GM19099 (cell line): ENCODE measurements around the gene ADGRB3.

Experiments used
- POLR2A ChIP-seq: IDR thresholded peaks from 3 replicates; pipeline ENCODE4 v1.6.1; 2011; ENCODE audit warnings: low read depth; ENCODE audit not compliant: insufficient read length; ENCODE audit errors: extremely low read depth

ADGRB3 gene

DNA sequence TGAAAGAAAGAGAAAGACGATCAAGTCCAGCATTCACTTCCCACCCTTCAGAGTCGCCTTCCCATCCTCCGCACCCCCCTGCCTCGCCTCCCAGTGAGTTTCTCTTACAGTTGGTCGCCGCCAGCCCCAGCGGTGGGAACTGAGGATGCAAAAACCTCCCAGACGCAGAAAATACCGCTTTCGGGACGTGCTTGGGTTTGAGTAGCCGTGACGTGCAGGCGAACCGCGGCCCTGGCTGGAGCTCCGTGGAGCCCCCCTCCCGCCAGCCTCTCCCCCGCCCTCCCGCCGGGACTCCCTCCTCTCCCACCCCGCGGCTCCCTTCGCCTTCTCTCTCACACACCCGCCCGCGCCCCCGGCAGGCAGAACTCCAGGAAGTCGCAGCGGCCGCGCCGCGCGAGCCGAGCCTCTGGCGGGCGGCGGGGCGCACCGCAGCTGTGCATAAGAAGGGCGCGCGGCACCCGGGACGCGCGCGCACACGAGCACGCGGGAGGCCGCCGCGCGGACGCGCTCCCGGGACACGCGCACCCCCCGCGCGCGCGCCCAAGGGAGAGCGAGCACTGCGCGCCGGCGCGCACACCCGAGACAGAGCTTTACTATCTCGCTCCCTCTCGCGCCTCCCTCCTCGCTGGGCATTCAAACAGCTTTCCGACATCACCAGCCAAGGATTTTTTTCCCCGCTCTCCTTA, at the start of gene ADGRB3:
Gene ADGRB3, plus strand, starts transcription at position 557 of the 686 bp plus-strand sequence. CDS start 3,394 bp downstream, outside the sequence.
- TF ChIP-seq POLR2A: no peak

DNA sequence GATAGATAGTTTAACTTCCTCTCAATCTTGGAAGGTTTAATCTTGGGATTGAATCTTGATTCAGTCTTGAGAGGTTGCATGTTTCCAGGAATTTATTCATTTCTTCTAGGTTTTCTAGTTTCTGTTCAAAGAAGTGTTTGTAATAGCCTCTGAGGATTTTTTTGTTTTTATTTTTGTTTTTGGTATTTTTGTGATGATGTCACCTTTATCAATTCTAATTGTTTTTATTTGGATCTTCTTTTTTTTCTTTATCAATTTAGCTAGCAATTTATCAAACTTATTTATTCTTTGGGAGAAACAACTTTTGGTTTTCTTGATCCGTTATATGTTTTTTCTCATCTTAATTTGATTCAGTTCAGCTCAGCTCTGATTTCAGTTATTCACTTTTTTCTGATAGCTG, 41.5 kb upstream of the ADGRB3 start:
- TF ChIP-seq POLR2A: no peak

DNA sequence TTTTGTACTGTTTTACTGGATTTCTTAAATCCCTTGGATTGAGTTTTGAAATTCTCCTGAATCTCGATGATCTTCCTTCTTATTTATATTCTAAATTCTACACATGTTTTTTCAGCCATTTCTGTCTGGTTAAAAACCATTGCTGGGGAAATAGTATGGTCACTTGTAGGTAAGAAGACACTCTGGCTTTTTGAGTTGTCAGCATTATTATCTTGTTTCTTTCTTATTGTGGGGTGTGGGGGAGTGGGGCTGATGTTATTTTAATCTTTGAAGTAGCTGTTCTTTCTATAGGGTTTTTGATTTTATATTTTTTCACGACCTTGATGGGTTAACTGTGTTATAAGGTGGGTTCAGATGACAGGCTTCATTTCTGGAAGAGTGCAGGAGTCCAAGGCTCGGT, 37.4 kb upstream of the ADGRB3 start:
- no peak for TF ChIP-seq POLR2A

DNA sequence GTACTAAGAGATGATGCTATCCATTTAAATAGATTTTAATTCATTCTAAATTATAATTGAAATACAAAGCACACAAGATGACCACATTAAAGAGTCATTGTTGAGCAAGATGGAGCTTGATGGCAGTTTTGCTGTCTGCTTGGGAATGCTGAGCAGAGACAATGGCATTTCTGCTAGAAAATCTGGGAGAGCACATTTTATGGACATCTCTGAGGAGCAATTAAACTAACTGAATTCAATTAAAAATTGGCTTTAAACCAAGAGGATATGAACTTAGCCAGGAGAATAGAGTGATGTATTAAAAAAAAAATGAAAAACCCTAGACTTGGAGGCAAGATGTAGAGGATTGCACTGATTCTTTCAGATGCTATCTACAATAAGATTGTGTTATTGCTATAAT, 19.1 kb upstream of the ADGRB3 start:
- TF ChIP-seq POLR2A: no peak

DNA sequence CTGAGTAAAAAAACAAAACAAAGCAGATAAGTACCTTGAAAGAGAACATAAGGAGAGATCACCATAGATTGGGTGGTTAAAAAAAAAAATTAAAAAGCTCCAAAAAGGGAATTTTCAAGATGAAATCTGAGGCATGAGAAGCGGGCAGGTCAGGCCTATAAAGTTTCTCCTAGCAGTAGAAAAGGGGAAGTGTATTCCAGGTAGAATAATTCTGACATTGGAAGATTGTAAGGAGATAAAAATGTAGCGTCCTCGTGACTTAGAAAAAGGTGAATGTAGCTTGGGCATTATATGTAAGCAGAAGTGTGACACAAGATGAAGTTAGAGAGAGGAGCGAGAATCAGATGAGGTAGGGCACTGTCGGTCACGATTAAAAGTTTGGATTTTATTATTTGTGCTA, 9.1 kb upstream of the ADGRB3 start:
- no peak for TF ChIP-seq POLR2A

DNA sequence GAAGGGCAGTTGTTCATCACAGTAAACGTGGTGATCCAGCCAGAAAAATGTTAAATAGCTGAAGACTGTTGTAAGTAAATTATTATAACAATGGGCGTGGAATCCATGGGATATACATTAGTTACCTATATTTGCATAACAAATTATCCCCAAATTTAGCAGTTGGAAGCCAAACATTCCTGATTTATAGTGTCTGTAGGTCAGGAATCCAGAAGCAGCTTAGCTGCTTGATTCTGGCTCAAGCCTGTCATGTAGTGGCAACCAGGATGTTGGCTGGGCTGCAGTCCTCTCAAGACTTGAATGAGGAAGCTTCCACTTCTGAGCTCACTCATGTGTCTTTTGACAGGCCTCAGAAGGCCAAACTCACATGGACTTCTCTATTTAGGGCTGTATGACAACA, 6.9 kb upstream of the ADGRB3 start:
- TF ChIP-seq POLR2A: no peak

DNA sequence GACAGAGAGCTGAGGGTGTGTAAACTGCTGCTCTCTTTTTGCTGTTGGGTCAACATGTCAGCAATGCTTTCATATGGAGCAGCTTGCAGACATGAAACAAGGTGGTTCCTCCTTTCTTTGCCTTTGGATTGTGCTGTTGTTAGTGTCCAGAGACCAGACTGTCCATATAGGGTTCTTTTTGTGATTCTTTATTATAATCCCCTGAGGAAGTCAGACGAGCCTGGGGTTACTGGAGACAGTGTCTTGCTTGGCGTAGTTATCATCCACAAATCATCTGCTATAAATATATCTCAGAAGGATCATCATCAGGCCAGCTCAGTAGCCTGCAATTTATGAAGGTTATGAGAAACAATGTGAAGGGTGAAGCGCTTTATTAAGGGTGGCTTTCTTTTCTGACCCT, 2.3 kb upstream of the ADGRB3 start:
- TF ChIP-seq POLR2A: no peak

DNA sequence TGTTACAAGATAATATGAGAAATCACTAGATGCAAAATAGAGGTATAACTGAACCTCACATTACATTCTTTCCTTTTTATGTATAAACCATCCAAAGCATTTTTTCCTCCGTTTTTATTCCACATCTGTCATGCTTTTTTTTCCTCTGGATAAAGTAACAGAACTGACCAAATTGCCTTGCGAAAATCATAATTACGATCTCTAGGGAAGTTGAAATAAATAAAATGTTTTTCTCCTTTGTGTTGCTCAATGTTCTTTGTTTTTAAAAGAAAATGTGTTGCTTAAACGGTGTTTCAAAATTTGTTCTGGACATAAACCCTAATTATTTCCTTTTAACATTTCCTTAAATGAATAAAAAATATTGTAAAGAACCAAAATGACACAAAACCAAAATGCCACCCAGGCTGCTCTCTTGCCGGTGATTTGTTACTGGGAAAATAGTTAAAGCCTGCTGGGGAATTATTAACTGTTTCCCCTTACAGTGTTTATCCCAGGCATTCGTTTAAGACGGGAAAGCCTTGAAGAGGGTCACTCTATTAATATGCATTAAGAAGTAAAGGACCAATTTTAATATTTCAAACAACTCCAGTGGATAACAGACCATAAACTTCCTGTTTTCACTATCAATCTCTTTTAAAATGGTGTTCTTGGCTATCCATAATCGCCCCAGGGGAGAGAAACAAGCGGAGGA, 1.7 kb upstream of the ADGRB3 start:
- TF ChIP-seq POLR2A: no peak

DNA sequence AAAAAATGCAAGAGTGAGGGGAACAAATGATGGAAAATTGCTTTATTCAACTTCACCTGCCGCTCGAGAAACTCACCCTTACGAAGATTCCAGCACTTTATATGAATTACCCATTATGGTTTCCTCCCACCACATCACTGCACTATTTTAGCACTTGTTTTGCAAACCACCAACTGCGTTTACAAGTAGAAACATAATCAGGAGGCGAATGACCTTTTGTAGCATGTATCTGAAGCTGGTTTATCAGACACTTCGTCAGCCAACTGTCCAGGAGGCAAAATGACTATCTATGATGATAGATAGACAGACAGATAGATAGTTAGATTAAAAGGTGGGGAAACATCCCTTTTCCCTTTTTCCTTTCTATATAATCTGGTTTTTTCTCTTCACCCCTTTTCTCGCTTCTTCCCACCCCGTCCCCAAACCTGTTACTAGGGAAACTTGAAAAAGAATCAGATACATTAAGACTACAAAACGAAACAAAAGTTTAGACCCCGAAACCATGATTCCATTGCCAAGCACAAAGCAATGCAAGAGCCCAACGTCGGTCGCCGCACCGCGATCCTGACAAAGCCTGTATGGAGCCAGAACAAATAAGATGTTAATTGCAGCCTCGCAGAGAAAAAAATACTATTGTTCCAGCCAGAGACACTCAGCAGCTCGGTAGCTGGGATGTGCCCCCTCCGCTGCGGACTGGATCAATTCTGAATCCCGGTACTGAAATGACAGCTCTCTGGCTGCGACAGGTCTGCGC, 933 bp upstream of the ADGRB3 start:
- TF ChIP-seq POLR2A: no peak

DNA sequence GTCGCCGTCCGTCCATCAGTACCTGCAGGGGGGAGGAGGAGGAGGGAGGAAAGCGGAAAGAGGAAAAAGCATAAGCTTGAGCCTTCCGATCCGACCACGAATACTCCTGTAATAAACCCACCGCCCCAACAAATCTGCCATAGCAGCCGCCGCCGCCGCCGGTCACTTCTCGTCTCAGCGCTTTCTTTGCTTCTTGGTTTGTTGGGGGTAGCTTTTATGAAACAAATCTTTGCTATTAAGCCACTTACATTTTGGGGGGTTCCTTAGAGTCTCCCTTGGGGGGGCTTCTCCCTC, 277 bp downstream of the ADGRB3 start:
- TF ChIP-seq POLR2A: no peak

DNA sequence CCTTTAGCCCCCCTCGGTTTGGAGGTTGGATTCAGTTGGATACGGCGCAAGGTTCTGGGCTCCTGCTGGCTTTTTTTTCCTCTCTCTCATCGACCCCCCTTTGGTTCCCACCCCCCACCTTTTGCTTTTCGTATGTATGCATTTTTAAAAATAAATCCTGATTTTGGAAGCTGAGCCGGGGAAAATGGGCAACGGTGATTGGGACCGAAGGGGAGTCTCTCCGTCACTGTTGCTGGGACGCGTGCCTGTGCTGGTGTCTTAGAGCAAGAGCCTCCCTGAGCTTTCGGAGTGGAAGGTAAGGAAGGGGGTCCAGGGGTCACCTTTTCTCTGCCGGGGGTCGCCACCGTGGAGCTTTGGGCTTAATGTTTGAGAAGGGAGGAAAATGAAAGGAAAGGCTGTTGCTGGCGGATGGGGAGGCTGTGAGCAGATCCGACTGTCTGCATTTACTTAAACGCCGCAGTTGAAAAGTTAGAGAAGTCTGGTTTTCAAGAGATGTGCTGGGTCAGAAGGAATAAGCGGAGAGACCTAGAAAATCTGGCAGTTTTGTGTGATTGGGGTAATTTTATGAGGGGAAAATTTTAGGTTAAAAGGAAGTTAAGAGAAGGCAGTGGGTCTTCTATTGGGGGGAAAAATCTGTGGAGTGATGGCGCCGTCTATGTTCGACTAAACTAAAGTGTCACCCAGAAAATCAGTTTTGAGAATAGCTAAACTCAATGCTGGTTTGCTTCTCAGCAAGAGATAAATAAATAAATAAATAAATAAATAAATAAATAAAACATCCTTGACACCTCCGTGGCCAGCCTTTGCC, 828 bp downstream of the ADGRB3 start:
- no peak for TF ChIP-seq POLR2A

DNA sequence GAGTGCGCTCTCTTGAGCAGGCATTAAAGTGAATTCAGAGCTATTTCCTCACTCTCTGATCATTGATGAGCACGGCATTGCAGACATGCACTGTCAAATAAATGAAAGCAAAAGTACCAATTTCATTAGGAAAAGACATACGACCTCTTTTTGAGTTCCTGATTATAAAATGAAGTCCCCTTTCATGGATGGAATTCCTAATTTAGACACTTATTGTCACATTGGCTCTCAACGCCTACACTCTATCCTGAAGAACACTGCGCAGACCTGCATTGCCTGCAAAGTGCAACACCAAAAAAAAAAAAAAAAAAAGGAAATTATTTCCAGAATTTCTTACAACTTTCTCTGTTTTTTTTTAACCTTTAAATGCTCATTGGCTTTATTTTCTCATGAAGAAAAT, 1.6 kb downstream of the ADGRB3 start:
- TF ChIP-seq POLR2A: no peak

DNA sequence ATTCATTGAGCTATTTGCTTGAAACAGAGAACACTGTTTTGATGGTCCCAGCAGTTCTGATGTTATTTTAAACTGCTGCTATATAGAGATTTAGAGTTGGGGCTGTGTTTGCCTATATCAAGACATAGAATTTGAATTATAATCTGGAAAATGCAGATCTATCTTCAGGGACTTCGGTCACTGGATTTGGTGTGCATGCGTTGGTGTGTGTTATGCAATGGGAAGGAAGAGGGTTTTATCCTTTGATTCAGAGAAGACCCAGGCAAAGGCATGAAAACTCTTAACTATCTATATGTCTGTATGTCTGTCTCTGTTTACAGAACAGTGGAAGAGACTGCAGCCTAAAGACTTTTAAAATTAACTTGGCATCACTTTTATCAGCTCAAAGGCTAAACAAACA, 2.0 kb downstream of the ADGRB3 start:
- no peak for TF ChIP-seq POLR2A

DNA sequence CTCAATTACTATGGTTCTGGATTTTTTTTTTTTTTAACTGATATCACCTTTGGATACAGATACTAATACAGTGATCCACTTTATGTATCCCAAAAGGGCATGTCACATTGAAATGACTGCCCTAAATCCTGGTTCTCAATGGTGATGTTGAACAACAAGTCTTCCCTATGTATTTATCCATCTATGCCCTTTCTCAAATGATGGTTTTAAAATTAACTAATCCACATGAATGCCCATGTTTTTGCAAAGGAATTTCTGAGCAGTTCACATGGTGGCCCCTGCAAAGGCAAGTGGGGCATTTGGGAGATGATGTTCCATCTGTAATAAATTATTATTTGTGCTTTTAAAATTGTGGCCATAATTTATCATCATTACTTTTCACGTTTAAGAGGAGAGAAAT, 2.7 kb downstream of the ADGRB3 start:
- no peak for TF ChIP-seq POLR2A

DNA sequence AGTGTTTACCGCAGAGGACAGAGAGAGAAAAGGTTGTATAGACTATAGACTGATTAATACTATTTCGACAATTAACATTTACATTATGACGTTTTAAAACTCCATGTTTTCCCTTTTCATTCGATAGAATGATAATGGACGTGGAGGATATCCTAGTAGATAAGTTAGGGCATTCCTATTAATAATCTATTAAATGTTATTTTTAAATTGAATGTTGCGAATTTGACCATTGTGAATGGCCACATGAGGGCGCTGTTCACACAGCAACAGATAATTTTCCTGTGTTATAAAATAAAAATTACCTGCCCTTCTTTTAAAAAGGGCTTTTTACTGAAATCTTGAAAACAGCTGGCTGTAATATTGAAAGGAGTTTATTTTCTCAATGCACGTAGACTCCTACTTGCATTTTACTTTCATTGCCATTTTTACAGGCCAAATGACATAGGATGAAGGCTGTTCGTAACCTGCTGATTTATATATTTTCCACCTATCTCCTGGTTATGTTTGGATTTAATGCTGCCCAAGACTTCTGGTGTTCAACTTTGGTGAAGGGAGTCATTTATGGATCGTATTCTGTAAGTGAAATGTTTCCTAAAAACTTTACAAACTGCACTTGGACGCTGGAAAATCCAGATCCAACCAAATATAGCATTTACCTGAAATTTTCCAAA, 3.3 kb downstream of the ADGRB3 start:
- TF ChIP-seq POLR2A: no peak
